Measurements from ENCODE around the gene PRIM1.
"Not testable (repeated sequence)": the region's sequence is repeated elsewhere in the genome, so short reads cannot be mapped to it uniquely, and the experiment has no call there.

The PRIM1 gene

GRCh38 chr12:56761812-56762211, 9.7 kb upstream of the PRIM1 start:
- DNase-seq (ENCODE audit: low read depth in 1 of 2, low spot score in 1 of 2), result no peak

GRCh38 chr12:56760460-56760859, 8.3 kb upstream of the PRIM1 start:
- DNase-seq (ENCODE audit: low read depth in 1 of 2, low spot score in 1 of 2), result no peak

DNA sequence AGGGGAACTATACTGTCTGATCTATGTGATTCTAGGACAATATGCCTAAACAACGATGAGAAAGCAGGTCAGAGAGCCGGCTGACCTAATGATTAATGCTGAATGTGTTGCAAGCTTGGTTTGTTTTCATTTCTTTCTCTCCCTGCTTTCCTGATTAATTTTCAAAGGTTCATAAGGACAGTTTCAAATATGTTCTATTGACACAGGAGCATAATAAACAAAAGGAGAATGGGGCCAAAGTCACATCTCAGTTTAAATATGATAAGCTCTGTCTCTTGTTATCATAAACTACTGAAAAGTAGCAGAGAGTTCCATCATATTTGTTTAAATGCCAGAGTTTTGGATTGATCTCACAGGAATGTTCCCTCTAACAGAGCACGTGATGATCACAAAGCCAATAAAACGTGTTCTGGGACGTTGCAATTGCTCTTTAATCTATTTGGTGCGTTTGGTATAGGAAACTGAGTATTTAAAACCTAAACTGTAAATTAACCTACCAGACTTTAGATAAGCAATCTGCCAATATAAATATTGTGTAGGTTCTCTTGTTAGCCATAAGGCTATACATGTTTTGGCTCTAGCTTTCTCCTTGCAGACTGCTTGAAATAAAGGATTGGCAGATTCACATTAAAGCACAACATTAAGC, 7.3 kb upstream of the PRIM1 start:
- DNase-seq (ENCODE audit: low read depth in 1 of 2, low spot score in 1 of 2), result no peak

- no peak for DNase-seq (ENCODE audit: low read depth in 1 of 2, low spot score in 1 of 2)
Observed at GRCh38 chr12:56758728-56759262, 6.7 kb upstream of the PRIM1 start.

GRCh38 chr12:56757971-56758370, 5.8 kb upstream of the PRIM1 start:
- not testable (repeated sequence) for DNase-seq (ENCODE audit: low read depth in 1 of 2, low spot score in 1 of 2)

DNA sequence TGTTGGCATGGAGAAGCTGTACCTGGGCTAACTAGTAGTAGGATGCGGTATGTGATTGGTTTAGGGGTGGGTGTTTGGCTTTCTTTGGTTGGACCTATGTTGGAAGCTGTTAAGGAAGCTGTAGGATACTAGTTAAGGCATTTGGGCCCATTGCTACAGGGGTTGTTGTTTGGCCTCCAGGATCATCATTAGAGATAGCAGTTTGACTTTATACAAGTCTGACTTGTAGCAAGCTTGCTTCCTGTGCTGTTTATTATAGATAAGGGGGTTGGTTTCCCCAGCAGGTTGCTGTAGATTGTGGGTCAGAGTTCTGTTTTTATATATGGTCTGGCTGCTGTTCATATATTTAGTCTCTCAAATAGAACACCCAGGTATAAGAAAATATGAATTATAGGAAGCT, 1.4 kb upstream of the PRIM1 start:
- no peak for DNase-seq (ENCODE audit: low read depth in 1 of 2, low spot score in 1 of 2)

DNA sequence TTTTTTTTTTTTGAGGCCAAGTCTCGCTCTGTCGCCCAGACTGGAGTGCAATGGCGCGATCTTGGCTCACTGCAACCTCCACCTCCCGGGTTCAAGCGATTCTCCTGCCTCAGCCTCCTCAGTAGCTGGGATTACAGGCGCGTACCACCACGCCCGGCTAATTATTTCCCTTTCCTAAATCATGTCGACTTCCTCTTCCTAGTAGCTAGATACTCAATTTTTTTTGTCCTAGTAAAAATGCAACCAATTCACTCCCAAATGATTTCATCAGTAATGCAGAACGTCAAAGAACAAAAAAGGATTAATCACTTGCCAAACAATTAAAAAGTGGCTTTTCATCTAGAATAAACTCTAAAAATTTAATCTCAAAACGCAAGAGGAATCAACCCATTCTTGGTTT, 1.5 kb downstream of the PRIM1 start:
- DNase-seq (ENCODE audit: low read depth in 1 of 2, low spot score in 1 of 2), result not testable (repeated sequence)

GRCh38 chr12:56749853-56750252, 2.3 kb downstream of the PRIM1 start:
- no peak for DNase-seq (ENCODE audit: low read depth in 1 of 2, low spot score in 1 of 2)

DNA sequence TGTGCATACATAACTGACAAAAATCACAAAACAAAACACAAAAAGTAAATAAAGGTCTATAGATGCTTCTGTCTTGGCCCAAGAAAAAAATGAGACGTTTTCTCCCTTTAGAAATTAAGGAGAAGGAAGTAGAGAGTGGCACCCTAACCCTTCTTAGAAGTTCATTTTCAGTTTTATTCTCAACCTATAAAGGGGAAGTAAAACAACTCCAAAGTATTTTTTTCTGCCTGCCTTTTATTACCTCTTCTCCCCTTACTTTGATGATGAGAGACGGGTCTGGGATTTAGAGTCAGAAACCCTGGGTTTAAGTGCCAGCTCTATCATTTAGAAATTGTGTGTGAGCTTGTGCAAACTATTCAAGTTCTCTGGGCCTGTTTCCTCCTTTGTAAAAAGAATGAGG, 2.8 kb downstream of the PRIM1 start:
- DNase-seq (ENCODE audit: low read depth in 1 of 2, low spot score in 1 of 2), result no peak

GRCh38 chr12:56728139-56728861, 23.8 kb downstream of the PRIM1 start:
- no peak for DNase-seq (ENCODE audit: low read depth in 1 of 2, low spot score in 1 of 2)

- DNase-seq (ENCODE audit: low read depth in 1 of 2, low spot score in 1 of 2), result not testable (repeated sequence)
Observed at GRCh38 chr12:56726196-56726675, 25.9 kb downstream of the PRIM1 start.

- DNase-seq (ENCODE audit: low read depth in 1 of 2, low spot score in 1 of 2), result no peak
Observed at GRCh38 chr12:56725723-56726102, 26.4 kb downstream of the PRIM1 start.

GRCh38 chr12:56724972-56725722, 27.0 kb downstream of the PRIM1 start, which contains the start of gene NACA:
Gene NACA (minus strand): TSS chr12:56725299. CDS start chr12:56724521, 778 bp downstream.
- DNase-seq (ENCODE audit: low read depth in 1 of 2, low spot score in 1 of 2), result peak; percentile 93 to 95

GRCh38 chr12:56724701-56724971, 27.5 kb downstream of the PRIM1 start:
- DNase-seq (ENCODE audit: low read depth in 1 of 2, low spot score in 1 of 2), result no peak

DNA sequence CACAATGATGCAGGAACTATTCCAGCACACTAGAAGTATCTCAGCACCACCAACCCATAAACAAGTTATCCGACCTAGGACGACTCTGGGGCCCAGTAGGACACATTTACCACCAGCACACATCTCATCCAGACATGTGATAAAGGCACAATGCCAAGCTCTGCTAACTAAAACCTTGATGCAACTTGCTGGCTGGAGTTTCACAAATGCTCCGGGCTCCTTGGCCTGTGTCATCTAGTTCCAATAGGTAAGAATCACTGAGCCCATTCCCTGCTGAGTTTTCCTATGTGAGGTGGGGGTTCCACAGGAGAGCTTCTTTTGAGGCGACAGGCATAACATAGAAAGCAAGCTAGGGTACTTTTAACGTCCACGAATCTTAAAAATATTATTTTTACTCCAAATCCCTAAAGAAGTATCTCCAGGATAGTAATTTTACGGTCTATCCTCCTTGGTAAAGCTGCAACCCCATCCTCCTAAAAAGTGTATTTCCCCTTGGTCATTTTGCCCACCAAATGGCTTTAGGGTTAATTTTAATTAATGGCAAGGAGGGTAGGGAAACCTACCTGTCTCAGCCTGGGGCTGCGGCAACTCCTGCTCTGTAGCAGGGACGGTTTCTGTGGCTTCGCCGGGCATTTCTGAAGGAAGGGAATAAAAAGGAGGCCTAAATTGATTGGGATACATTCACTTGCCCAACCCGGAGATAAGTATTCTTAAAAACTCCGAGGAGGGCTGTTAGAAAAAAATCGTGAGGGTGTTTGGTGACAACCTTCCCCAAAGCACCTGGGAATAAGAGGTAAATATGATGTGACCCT, 28.0 kb downstream of the PRIM1 start:
- DNase-seq (ENCODE audit: low read depth in 1 of 2, low spot score in 1 of 2), result no peak

GRCh38 chr12:56723352-56723751, 28.8 kb downstream of the PRIM1 start:
- DNase-seq (ENCODE audit: low read depth in 1 of 2, low spot score in 1 of 2), result no peak

DNA sequence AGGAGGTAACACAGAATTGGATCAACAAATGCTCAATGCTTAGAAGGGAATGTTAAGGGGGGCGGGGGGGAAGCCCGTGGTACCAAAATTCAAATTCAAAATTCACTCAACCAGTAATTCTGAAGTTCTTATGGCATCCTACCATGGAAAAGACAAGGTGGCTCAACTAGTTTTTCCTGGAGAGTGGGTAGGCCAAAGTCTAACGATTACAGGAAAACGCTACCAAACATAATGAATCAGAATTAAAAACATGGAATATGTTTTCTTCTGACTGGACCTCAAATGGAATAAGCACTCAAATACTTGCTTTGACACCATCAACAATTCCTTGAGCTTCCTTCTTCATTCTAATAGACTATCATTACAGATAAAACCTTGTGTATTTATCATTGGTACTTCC, 29.3 kb downstream of the PRIM1 start:
- DNase-seq (ENCODE audit: low read depth in 1 of 2, low spot score in 1 of 2), result no peak

DNA sequence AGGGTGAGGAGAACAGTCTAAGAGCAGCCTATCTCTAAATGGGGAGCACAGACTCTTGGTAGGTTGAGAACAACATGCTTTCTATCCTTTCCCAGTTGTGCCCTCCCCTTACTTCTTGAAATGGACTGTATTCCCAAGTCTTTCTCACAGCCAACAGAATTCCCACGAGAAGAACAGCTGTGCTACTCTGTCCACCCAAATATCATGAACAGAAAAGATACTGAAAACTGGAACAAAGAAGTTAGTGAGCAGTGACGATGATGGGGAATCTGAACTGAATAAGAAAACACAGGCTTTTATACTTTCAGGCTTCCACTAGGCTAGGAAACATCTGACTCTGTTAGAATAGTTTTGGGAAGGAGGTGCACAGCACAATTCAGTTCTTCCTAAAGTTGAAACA, 30.4 kb downstream of the PRIM1 start:
- no peak for DNase-seq (ENCODE audit: low read depth in 1 of 2, low spot score in 1 of 2)

DNA sequence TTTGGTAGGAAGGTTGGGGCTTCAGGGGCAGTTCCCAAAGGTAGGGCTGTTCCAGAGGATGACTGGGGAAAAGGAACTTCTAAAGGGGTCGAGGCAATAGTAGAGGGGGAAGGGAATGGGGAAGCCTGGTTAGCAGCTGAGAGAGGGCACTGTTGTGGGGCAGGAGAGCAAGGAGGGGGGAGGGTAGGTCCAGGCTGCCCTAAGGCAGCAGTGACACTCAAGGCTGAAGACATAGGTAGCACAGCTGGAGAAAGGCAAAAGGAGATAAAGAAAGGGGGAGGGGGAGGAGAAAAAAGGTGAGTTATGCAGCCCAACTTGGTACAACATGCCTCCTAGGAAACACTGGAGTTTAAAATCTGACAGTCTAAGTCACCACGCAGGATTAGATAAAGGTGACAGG, 30.9 kb downstream of the PRIM1 start:
- DNase-seq (ENCODE audit: low read depth in 1 of 2, low spot score in 1 of 2), result no peak

- DNase-seq (ENCODE audit: low read depth in 1 of 2, low spot score in 1 of 2), result no peak
Observed at GRCh38 chr12:56720731-56721151, 31.4 kb downstream of the PRIM1 start.

DNA sequence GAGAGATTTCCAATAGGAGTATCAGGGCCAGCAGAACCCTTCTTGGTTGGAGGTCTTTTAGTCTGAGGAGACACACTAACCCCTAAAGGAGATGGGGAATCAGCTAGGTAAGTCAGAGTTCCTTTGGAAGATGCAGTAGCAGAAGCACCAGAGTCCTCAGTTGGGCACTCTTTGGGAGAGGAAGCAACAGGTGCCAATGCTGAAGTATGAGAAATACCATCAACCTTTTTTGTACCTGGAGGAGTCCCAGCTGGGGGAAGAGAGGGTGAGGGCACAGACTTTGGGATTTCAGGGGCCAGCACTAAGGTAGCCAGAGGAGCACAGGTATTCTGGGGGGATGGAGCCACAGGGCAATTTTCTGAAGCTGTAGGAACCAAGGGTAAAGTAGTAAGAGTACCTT, 33.1 kb downstream of the PRIM1 start:
- DNase-seq (ENCODE audit: low read depth in 1 of 2, low spot score in 1 of 2), result no peak

Measured in stimulated activated CD4-positive, alpha-beta T cell treated with anti-CD3 and anti-CD28 coated beads, Interleukin-15, amount 100 ng/mL, for 1 hour (primary cell).